HG03565 (cell line): Measurements from ENCODE around the gene ESCO1.
"Not testable (repeated sequence)": the region's sequence is repeated elsewhere in the genome, so short reads cannot be mapped to it uniquely, and the experiment has no call there.

Experiments used
- ATAC-seq: cut with Tn5 transposase; IDR thresholded peaks from one replicate; pipeline ENCODE4 v1.9.1; 2021; ENCODE audit warnings: mild to moderate bottlenecking, moderate library complexity; ENCODE audit not compliant: unreplicated experiment

The ESCO1 gene, protein sequence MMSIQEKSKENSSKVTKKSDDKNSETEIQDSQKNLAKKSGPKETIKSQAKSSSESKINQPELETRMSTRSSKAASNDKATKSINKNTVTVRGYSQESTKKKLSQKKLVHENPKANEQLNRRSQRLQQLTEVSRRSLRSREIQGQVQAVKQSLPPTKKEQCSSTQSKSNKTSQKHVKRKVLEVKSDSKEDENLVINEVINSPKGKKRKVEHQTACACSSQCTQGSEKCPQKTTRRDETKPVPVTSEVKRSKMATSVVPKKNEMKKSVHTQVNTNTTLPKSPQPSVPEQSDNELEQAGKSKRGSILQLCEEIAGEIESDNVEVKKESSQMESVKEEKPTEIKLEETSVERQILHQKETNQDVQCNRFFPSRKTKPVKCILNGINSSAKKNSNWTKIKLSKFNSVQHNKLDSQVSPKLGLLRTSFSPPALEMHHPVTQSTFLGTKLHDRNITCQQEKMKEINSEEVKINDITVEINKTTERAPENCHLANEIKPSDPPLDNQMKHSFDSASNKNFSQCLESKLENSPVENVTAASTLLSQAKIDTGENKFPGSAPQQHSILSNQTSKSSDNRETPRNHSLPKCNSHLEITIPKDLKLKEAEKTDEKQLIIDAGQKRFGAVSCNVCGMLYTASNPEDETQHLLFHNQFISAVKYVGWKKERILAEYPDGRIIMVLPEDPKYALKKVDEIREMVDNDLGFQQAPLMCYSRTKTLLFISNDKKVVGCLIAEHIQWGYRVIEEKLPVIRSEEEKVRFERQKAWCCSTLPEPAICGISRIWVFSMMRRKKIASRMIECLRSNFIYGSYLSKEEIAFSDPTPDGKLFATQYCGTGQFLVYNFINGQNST

DNA sequence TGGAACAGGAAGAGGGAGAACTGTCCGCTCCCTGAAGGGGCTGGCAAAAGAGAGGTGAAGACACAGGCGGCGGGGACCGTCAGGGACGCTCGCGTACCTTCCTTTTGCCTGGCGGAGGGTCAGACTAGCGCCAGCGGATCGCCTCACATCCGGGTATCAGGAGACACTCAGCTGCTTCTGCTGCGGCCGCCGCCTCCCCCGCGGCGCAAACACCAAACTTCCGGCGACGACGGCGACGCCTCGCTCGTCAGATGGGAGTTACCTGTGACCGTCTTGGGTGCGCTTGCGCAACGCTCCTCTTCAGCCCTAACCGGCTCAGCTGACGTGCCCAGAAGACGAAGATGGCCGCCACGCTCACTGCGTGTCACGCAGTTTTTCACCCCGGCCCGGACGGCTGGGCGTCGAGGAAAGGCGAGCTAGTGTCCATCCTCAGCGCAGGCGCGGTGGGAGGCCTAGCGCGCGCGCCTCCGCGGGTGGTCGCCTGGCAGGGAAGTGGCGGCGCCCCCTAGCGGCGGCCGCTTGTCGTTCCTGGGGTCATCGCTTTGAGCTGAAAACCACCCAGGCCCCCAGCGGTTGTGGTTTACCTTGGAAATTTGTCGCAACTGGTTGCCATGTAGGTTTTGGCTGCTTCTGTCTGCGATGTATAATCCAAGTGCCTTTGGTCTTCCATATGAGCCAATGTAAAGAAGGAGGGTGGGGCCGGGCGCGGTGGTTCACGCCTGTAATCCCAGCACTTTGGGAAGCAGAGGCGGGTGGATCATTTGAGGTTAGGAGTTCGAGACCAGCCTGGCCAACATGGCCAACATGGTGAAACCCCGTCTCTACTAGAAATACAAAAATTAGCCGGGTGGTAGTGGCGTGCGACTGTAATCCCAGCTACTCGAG, at the start of gene ESCO1:
Gene ESCO1 (minus strand): TSS at position 179 of the 885 bp plus-strand sequence. CDS start 25,861 bp downstream, outside the sequence.
- peak; percentile 91 for ATAC-seq

DNA sequence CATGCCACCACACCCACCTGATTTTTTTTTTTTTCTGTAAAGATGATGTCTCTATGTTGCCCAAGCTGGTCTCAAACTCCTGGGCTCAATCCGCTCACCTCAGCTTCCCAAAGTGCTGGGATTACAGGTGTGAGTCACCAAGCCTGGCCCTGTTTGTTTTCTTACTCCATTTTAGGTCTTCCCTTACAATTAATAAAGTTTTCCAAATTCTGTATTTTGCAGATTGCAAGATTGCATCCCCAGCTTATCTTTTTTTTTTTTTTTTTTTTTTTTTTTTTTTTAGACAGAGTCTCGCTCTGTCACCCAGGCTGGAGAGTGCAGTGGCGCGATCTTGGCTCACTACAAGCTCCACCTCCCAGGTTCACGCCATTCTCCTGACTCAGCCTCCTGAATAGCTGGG, 39.9 kb upstream of the ESCO1 start:
- not testable (repeated sequence) for ATAC-seq

DNA sequence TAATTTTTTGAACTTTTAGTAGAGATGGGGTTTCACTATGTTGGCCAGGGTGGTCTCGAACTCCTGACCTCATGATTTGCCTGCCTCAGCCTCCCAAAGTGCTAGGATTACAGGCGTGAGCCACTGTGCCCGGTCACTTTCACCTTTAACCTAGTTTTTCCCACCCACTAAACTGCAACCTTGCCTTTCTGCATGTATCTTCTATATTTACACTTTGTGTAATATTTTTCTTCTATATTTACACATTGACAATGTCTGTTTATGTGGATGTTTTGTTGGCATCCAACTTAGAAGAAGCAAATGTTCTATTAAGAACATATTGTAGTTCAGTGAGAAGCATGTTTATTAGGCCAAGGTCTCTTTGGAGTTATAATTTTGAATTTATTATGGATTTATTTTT, 38.3 kb upstream of the ESCO1 start:
- ATAC-seq, result no peak

DNA sequence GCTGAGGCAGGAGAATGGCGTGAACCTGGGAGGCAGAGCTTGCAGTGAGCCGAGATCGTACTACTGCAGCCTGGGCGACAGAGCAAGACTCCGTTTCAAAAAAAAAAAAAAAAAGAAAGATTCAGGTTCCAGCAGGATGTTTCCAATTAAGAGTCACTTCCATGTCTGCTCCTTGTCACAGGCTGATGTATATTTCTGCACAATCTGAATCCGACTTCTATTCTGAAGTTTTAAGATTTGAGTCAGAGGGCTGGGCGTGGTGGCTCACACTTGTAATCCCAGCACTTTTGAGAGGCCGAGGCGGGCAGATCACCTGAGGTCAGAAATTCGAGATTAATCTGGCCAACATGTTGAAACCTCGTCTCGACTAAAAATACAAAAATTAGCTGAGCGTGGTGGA, 36.3 kb upstream of the ESCO1 start:
- no peak for ATAC-seq

DNA sequence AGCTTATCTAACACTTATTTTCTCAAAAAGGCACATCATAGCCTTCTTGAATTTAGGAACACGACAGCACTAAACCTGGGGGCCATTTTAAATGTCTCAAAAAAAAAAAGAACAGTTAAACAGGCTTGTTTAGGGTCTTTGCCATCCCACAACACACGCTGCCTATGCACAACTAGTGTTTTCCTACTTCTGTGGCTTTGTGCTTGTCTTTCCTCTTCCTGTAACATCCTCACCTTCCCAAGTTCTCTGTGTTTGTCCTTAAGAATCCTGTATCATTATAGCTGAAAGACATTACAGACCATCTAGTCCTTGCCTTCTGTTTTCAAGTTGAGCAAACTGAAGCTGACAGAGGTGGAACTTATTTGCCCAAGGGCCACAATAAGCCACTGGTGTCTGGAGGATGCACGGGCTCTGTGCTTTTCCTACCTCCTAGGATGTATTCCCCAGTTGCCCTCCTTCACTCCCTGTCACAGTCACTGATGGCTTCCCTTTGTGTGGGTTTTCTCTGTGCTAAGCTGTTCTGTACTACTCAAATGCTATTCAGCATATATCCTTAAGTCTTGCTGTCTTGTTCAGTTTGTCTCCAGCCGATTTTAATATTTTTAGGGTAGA, 34.2 kb upstream of the ESCO1 start:
- no peak for ATAC-seq

DNA sequence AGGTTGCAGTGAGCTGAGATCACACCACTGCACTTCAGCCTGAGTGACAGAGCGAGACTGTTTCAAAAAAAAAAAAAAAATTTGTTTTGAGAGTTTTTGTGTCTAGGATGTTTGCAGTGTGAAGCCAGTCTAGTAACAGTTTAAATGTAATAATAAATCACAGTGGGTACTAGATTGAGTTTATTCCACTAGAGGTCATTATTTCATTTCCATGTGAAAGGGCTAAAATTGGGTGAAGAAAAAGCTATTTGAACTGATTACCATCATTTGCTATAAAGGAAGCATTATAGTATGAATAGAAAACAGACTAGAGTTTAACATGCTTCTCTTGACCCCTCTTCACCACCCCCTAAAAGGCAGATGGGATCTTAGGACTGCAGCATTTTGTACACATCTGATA, 31.9 kb upstream of the ESCO1 start:
- no peak for ATAC-seq

DNA sequence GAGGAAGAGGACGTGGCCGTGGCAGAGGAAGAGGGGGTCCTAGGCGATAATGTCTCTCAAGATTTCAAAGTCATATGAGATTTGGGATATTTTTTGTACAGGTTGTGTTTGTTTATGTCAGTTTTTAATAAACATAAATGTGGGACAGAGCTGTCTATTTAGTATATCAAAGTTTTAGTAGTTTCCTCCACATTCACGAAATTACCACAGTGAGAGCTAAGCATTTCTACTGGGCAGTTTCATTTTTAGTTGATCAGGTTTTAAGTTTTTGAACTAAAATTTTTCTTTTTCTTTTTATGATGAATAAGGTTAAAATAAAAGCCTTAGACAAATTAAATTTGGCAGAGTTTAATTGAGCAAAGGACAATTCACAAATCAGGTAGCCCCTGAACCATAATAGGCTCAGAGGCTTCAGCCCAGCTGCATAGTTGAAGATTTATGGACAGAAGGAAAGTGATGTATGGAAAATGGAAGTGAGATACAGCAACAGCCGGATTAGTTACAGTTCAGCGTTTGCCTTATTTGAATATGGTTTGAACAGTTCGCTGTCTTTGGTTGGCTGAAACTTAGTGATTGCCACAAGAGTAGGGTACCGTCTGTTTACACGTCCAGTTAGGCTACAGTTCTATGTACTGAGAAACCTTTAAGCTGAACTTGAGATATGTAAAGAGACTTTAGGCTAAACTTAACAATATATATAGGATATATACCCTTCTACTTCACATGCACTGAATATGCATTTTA, 28.8 kb upstream of the ESCO1 start:
- peak; percentile 84 for ATAC-seq

DNA sequence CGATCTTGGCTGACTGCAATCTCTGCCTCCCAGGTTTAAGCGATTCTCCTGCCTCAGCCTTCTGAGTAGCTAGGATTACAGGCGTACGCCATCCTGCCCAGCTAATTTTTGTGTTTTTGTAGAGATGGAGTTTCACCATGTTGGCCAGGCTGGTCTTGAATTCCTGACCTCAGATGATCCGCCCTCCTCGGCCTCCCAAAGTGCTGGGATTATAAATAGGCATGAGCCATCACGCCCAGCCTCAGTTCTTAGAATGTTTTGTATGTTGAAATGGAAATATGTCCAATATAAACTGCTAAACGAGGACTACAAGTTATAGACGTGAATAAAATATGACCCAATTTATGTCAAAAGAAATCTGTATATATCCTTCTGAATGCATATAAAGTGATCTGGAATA, 21.1 kb upstream of the ESCO1 start:
- ATAC-seq, result not testable (repeated sequence)

DNA sequence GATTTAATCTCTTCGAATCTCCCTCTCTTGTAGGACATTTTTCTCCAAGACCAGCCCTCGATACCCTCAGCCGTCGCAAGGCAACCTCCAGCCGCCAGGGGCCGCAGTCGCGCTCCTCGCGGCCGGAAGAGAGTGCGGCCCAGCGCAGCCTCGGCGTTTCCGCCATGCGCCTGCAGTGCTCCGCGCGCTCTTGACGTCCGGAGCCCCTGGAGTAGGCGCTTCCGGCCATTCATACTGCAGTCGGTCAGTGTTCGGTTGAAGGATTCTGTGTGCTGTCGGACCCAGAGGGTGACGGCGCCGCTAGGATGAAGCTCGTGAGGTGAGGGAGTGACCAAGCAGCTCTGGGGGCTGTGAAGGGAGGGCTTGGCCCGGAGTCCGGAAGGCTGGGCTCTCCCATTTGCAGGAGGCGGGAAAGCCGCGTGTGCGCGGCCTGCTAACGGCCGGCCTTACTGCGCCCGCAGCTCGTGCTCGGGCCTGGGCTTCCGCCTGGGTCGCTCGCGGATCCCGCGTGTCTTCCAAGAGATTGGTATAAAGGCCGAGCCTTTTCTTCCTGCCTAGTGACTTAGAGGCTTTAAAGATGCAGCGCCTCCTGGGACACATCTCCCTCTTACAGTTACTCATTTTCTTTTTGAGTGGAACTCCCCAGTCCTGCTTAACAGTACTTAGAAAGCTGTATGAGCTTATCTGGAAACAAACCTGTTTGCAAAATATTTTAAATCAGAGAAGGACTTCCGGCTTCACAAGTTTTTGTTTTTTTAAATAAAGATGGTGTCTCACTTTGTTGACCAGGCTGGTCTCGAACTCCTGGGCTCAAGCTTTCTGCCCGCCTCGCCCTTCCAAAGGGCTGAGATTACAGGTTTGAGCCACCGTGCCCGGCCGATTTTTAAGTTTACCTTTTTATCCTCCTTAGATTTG, 11.9 kb upstream of the ESCO1 start, which contains the start of gene SNRPD1:
Gene SNRPD1 (plus strand): TSS at position 190 of the 915 bp plus-strand sequence. CDS start 116 bp downstream, at position 306.
- ATAC-seq, result peak; percentile 96

DNA sequence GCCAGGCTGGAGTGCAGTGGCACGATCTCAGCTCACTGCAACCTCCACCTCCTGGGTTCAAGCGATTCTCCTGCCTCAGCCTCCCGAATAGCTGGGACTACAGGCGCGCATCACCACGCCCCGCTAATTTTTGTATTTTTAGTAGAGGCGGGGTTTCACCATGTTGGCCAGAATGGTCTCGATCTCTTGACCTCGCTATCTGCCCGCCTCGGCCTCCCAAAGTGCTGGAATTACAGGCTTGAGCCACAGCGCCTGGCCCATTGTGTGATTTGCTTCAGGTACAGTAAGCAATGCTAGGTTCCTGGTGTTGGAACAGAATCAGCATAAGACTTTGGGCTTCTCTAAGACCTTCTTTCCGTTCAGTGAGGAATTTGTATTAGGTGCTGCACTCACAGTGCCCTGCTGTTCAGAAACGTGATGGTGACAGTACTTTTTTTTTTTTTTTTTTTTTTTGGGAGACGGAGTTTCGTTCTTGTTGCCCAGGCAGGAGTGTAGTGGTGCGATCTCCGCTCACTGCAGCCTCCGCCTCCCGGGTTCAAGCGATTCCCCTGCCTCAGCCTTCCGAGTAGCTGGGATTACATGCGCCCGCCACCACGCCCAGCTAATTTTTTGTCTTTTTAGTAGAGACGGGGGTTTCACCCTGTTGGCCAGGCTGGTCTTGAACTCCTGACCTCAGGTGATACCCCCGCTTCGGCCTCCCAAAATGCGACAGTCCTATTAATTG, 11.1 kb upstream of the ESCO1 start:
- not testable (repeated sequence) for ATAC-seq

DNA sequence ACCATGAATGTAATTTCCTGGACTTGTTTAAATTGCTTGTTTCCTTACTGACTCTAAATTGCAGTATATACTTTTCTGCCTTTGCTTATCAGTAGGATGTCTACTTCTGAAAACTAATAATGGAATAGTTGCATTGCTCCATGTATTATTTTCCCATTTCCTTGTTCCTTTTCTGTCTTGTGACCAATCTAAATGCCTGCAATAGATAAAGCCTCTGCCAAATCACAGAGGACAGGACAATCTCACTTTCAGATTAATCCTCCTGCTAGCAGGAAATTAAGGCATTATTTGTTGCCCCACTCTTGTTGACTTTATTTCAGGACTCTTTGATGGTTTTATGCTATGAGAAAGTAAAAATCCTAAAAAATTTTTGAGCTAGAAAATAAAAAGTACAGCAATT, 4.7 kb upstream of the ESCO1 start:
- no peak for ATAC-seq

DNA sequence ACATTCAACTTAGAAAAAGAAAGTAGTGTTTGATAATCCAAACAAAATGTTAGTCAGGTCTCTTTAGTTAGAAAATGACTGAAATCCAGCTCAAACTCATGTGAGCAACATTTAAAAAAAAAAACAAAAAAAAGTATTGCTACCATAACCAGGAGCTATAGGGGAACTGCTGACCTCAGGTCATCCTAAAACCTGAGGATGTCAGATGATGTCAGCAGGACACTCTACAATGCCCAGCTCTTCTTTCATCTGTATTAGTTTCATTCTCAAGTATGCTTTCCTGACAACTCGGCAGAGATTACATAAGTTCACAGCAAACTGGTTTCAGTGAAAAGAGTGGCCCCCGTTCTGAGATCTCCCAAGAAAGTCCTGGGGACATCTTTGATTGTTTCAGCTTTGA, 4.2 kb upstream of the ESCO1 start:
- no peak for ATAC-seq

DNA sequence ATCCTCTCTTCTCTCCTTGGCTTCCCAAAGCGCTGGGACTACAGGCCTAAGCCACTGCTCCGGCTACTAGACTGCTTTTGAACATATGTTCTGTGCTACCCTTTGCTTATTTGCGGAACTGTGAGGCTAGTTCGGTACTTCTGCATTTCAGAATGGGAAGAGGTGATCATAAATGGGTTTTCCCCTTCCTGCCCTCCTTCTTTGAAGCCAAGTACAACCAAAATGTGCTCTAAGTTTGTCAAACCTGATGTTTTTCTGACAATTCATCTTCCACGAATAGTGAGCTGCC, 1.7 kb upstream of the ESCO1 start:
- no peak for ATAC-seq

DNA sequence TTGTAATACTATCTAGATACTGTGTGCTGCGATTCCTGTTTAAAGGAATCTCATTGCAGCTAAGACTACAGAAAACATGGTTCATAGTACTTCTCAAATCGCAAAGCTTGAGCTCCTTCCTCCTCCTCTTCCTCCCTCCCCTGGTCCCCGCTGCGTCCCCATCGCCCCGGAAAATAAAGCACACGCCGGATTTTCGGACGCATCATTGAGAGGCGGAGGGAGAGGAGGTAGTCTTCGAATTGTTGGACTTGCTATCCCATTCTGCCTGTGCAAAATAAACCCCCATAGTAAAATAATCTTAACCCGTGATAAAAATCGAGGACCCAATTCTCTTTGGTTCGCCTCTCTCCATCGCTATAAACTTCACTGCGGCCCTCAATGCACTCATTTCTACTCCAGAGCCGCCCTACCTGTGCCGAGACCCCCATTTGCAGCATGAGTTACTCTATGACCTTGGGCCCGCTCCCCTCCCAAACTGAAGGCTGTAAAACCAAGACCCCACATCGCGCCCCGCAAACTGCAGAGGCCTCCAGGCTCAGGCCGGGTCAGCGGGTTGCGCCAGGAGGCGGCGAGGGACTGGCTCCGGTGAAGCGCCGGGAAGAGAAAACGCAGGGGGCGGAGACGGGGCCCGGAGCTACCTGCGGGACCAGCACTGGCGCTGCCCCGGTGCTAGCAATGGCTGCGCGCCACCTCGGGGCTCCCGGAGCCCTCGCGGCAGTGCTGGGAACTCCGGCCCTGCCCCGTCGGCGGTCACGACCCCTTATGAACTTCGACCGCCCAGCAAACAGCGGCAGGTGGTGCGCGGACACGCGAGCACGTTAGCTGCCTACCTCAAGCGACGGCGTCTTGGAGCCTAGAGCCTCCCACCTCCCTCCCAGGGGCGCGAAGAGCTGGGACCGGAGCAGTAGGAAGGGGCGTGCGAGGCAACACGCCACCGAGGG, 649 bp downstream of the ESCO1 start:
- ATAC-seq, result peak; percentile 18

DNA sequence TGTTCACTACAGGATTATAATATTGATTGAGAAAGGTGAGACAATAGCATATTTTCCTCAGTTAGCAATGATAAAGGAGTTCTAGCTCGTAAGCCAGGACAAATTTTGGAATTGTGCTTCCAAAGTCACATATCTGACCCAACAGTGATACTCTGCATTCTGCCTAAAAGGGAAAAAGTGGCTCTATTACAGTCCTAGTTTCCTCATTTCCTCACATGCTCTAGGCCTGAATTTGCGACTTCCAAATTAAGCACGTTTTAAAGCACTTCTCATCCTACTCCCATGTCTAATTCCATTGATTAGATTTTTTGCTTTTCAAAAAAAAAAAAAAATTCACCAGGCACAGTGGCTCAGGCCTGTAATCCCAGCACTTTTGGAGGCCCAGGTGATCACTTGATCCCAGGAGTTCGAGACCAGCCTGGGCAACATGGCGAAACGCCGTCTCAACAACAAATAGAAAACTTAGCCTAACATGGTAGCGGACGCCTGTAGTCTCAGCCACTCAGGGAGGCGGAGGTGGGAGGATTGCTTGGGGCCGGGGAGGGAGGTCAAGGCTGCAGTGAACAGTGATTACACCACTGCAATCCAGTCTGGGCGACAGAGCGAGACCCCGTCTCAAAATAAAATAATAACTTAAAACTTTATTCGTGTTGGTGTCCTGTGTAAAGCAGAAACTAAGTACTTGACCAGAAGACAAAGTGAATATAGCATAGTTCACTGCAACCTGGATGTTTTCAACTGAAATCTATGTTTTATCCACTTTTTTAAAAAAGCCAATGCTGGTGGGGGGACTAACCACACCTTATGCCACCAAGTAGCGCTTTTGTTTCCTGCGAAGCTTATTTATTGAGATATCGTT, 1.5 kb downstream of the ESCO1 start:
- ATAC-seq, result no peak

DNA sequence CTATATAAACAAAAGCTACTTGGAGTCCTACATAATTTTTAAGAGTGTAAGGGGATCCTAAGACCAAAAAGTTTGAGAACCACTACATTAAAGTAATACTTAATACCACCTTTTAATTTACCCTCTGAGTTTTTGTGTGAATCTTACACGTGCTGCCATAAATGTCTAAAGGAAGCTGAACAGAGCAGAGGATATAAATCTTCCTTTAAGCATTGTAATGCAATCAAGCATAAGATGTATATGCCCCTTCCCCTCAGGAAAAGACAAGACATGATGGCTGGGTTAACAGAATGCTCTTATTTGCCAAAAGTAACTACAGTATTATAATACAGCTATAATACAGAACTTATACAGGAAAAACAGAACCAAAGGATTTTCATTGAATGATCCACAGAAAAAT, 2.9 kb downstream of the ESCO1 start:
- ATAC-seq, result no peak
